HepG2 (cell line): Measurements from ENCODE around the gene CLCN2. TPM values are rescaled to one million over a fixed set of nuclear protein-coding genes. Genes with fewer than 3 reads are reported as not detected.
A peak's percentile ranks its signal among the peaks of the same experiment; 100 is the strongest.

Experiments used
- GATA4 ChIP-seq: sonication (generic); IDR thresholded peaks from 2 replicates; pipeline ENCODE4 v1.6.1; 2016; ENCODE audit warnings: antibody characterized with exemption, low read depth, borderline replicate concordance
- IKZF1 ChIP-seq: fragments of 450-650 bp; IDR thresholded peaks from 2 replicates; pipeline ENCODE4 v1.7.1; 2016
- MAFG ChIP-seq: sonication (generic); formaldehyde crosslinking; IDR thresholded peaks from 2 replicates; pipeline ENCODE4 v1.5.1; 2020; ENCODE audit warnings: mild to moderate bottlenecking, missing genetic modification reagents
- NR2C2 ChIP-seq: sonication (generic); formaldehyde crosslinking; IDR thresholded peaks from 2 replicates; pipeline ENCODE4 v1.4.0; 2020; ENCODE audit warnings: missing genetic modification reagents, mild to moderate bottlenecking, moderate library complexity, borderline replicate concordance
- PCBP1 ChIP-seq: fragments of 200-400 bp; formaldehyde crosslinking; IDR thresholded peaks from 2 replicates; pipeline ENCODE4 v1.6.1; 2017; ENCODE audit warnings: mild to moderate bottlenecking, low read depth, low read length, borderline replicate concordance
- PRDM4 ChIP-seq: sonication (generic); formaldehyde crosslinking; IDR thresholded peaks from 2 replicates; pipeline ENCODE4 v1.9.0; 2021; ENCODE audit warnings: missing genetic modification reagents, borderline replicate concordance
- SIX4 ChIP-seq: sonication (generic); formaldehyde crosslinking; IDR thresholded peaks from 2 replicates; pipeline ENCODE4 v1.4.0; 2020; ENCODE audit warnings: missing genetic modification reagents
- SNAI1 ChIP-seq: sonication (generic); formaldehyde crosslinking; IDR thresholded peaks from 2 replicates; pipeline ENCODE4 v1.5.0; 2020; ENCODE audit warnings: mild to moderate bottlenecking, missing genetic modification reagents, borderline replicate concordance
- TRIM22 ChIP-seq: fragments of 450-650 bp; IDR thresholded peaks from 2 replicates; pipeline ENCODE4 v1.6.1; 2017
- ZNF280D ChIP-seq: sonication (generic); formaldehyde crosslinking; IDR thresholded peaks from 2 replicates; pipeline ENCODE4 v1.5.1; 2020; ENCODE audit warnings: mild to moderate bottlenecking, missing genetic modification reagents
- ZNF407 ChIP-seq: sonication (generic); formaldehyde crosslinking; IDR thresholded peaks from one replicate; pipeline ENCODE4 v1.5.1; 2020; ENCODE audit warnings: mild to moderate bottlenecking, missing genetic modification reagents; ENCODE audit errors: not compliant biosample characterization
- ZNF580 ChIP-seq: IDR thresholded peaks from 2 replicates; pipeline ENCODE4 v1.6.1; 2016; ENCODE audit warnings: low read depth, borderline replicate concordance
- polyA plus RNA-seq, 8 experiments: library from polyadenylated mRNA; depleted of rRNA in 3 of 8; stranded (reverse) in 7 of 8; unstranded in 1 of 8; fragments of >200 nt; fragmentation: Illumina TruSeq in 4 of 8; extraction: Trizol in 4 of 8; gene quantifications; 2 replicates each; pipeline versions ENCODE4 v1.2.1 to v1.2.3, GENCODE V29; 2011 to 2016; ENCODE audit warnings: low read depth in 4 of 8, missing spikeins in 1 of 8, mixed read lengths in 1 of 8; ENCODE audit not compliant: insufficient read depth in 1 of 8
- total RNA-seq, 5 experiments: library from RNA; depleted of rRNA; stranded (reverse); fragments of >200 nt; fragmentation: Illumina TruSeq; extraction: Trizol; gene quantifications; 2 replicates each; pipeline ENCODE4 v1.2.3, GENCODE V29; 2016; ENCODE audit warnings: low read depth in 1 of 5

Gene CLCN2
- total and polyA plus RNA-seq, 2 of the 13 experiments (the other 11 are each of a cell fraction or from before 2014, with no cell fraction given): 11.4 to 13.5 TPM

- peak; percentile 72; the same call in 1 of the 2 replicates for TF ChIP-seq ZNF580 (CRISPR knock-in tag)
- TF ChIP-seq ZNF280D (CRISPR knock-in tag): peak; percentile 66
- no peak for TF ChIP-seq ZNF407 (CRISPR knock-in tag)
- no peak for TF ChIP-seq SNAI1 (CRISPR knock-in tag)
- TF ChIP-seq TRIM22: no peak
- no peak for TF ChIP-seq PRDM4 (CRISPR knock-in tag)
- no peak for TF ChIP-seq MAFG
- TF ChIP-seq SIX4 (CRISPR knock-in tag): peak; percentile 53
- TF ChIP-seq IKZF1: no peak
- TF ChIP-seq PCBP1: 0 out of 2 replicates have a peak, but pooled peaks have one; percentile 63
- TF ChIP-seq GATA4: no peak; the same call in 1 of the 2 replicates
- TF ChIP-seq NR2C2: peak; percentile 96
These were observed 1.5 kb upstream of the CLCN2 start (continued) for GRCh38 chr3:184362668-184363546.
